Ascending aorta (tissue), 2 donors: ENCODE data around the gene MBTPS2. TPM values are rescaled to one million over a fixed set of nuclear protein-coding genes. Genes with fewer than 3 reads are reported as not detected.
A peak's percentile ranks its signal among the peaks of the same experiment; 100 is the strongest.

Source experiments
- DNase-seq, 2 donors: peaks; one replicate each; pipeline ENCODE4 v3.0.0-alpha.2; 2019; ENCODE audit warnings: low spot score in 2 of 2
- H3K27ac ChIP-seq, 2 donors: fragments of 200-600 bp; sonication (generic); one replicate each; pipeline ENCODE4 v1.5.1; 2016 to 2017; ENCODE audit warnings: mild to moderate bottlenecking in 1 of 2
- H3K27me3 ChIP-seq: fragments of 200-600 bp; sonication (generic); one replicate; pipeline ENCODE4 v1.5.1; 2017
- H3K36me3 ChIP-seq, 2 donors: fragments of 200-600 bp; sonication (generic); one replicate each; pipeline ENCODE4 v1.5.1; 2016
- H3K4me1 ChIP-seq, 2 donors: fragments of 200-600 bp; sonication (generic); one replicate each; pipeline ENCODE4 v1.5.1; 2016 to 2017; ENCODE audit warnings: mild to moderate bottlenecking in 1 of 2
- H3K4me3 ChIP-seq, 2 donors: fragments of 200-600 bp; sonication (generic); one replicate each; pipeline ENCODE4 v1.5.1; 2016 to 2017; ENCODE audit warnings: mild to moderate bottlenecking in 1 of 2
- H3K9me3 ChIP-seq, 2 donors: fragments of 200-600 bp; sonication (generic); one replicate each; pipeline ENCODE4 v1.5.1; 2016
- CTCF ChIP-seq, 3 experiments: fragments of 200-600 bp in 2 of 3; fragments of 450-650 bp in 1 of 3; sonication (generic) in 2 of 3; IDR thresholded peaks; one replicate each; pipeline ENCODE4 v1.5.1; 2016 to 2019; ENCODE audit warnings: antibody characterized with exemption in 3 of 3, mild to moderate bottlenecking in 1 of 3, moderate library complexity in 1 of 3
- intact Hi-C: fragments of 100-400 bp; cut with DNase I; formaldehyde crosslinking; loops from one replicate; pipeline ENCODE4 v1.15.1; 2023
- total RNA-seq: library from RNA; depleted of rRNA; stranded (reverse); fragments of >200 nt; gene quantifications from one replicate; pipeline ENCODE4 v1.1.0, GENCODE V29; 2016

Gene MBTPS2
- 6.2 TPM for total RNA-seq

- H3K27ac ChIP-seq, result peak within 1 kb of the TSS; percentile 76 to 82
- H3K4me3 ChIP-seq, result peak within 1 kb of the TSS; percentile 63 to 79
- H3K4me1 ChIP-seq, result no peaks in the 10 kb centered on the region
- peak; percentile 27 to 89 for DNase-seq
- no peaks in the 10 kb centered on the region for H3K9me3 ChIP-seq
- H3K36me3 ChIP-seq, result no peaks in the 10 kb centered on the region
- intact Hi-C loops, result loop anchor here (1.0 to 5.0 kb wide), 2 partner anchors 136 to 298 kb away; no protein-coding TSS in a partner anchor
- no peaks in the 10 kb centered on the region for H3K27me3 ChIP-seq
- TF ChIP-seq CTCF (IDR thresholded peaks at IDR 0.05), result peak in 1 of 3 experiments; percentile 27
Observed at GRCh38 chrX:21839334-21840192, at the start of gene MBTPS2. MBTPS2 (plus strand) TSS chrX:21839617; CDS start chrX:21839735, 118 bp downstream.

GRCh38 chrX:21798677-21799219 is 40.7 kb upstream of the MBTPS2 start:
- no peak for TF ChIP-seq CTCF (IDR thresholded peaks at IDR 0.05)
- intact Hi-C loops, result no loop called here
- Histone ChIP-seq H3K4me3 (no peak overlapping the region), H3K4me1 (peaks cover 0 to 6% of the 10 kb centered on the region in 2 donors), H3K27ac (no peak overlapping the region), H3K36me3 (no peaks in the 10 kb centered on the region), H3K27me3 (no peaks in the 10 kb centered on the region), H3K9me3 (no peaks in the 10 kb centered on the region)
- no peak for DNase-seq

- H3K27ac ChIP-seq, result no peak overlapping the region
- no peak for TF ChIP-seq CTCF (IDR thresholded peaks at IDR 0.05)
- H3K27me3 ChIP-seq, result no peaks in the 10 kb centered on the region
- no peak overlapping the region for H3K4me3 ChIP-seq
- peaks cover 0 to 6% of the 10 kb centered on the region in 2 donors for H3K4me1 ChIP-seq
- no peak for DNase-seq
- no peaks in the 10 kb centered on the region for H3K9me3 ChIP-seq
- intact Hi-C loops, result no loop called here
- H3K36me3 ChIP-seq, result no peaks in the 10 kb centered on the region
Observed at GRCh38 chrX:21799767-21800166, 39.6 kb upstream of the MBTPS2 start.

GRCh38 chrX:21800344-21800770 is 39.1 kb upstream of the MBTPS2 start:
- intact Hi-C loops, result no loop called here
- no peaks in the 10 kb centered on the region for H3K9me3 ChIP-seq
- no peaks in the 10 kb centered on the region for H3K36me3 ChIP-seq
- DNase-seq, result no peak
- H3K4me1 ChIP-seq, result peaks cover 0 to 6% of the 10 kb centered on the region in 2 donors
- no peak overlapping the region for H3K27ac ChIP-seq
- H3K4me3 ChIP-seq, result no peak overlapping the region
- TF ChIP-seq CTCF (IDR thresholded peaks at IDR 0.05), result no peak
- H3K27me3 ChIP-seq, result no peaks in the 10 kb centered on the region

- H3K4me1 ChIP-seq, result peaks cover 0 to 6% of the 10 kb centered on the region in 2 donors
- H3K4me3 ChIP-seq, result no peak overlapping the region
- no peaks in the 10 kb centered on the region for H3K36me3 ChIP-seq
- H3K27ac ChIP-seq, result no peak overlapping the region
- H3K9me3 ChIP-seq, result no peaks in the 10 kb centered on the region
- intact Hi-C loops, result no loop called here
- no peaks in the 10 kb centered on the region for H3K27me3 ChIP-seq
- TF ChIP-seq CTCF (IDR thresholded peaks at IDR 0.05), result no peak
- no peak for DNase-seq
Observed at GRCh38 chrX:21802054-21802670, 37.3 kb upstream of the MBTPS2 start.
